Activated naive CD8-positive, alpha-beta T cell treated with anti-CD3 and anti-CD28 coated beads, Interleukin-2, amount 10 ng/mL, durations not matched to agents 7 days and 5 days (primary cell): ENCODE results near the gene NDOR1. TPM values are rescaled to one million over a fixed set of nuclear protein-coding genes. Genes with fewer than 3 reads are reported as not detected.

Experiments used
- ATAC-seq: fragments of 150-1000 bp; cut with Tn5 transposase; one replicate; pipeline ENCODE4 v1.10.0; 2021; ENCODE audit warnings: low read depth, moderate library complexity
- POLR2A ChIA-PET: fragments of 350-600 bp; sonication (Branson Sonifier 250); formaldehyde crosslinking; loops from one replicate; lab custom pipeline; 2021; ENCODE audit warnings: antibody characterized with exemption; lab: Charles Lee
- DNase-seq: peaks from one replicate; pipeline ENCODE4 v3.0.0; 2021
- H3K27ac Mint-ChIP-seq: one replicate; pipeline ENCODE4 v1.8.0; 2022; ENCODE audit warnings: mild to moderate bottlenecking, mixed read lengths
- H3K27me3 Mint-ChIP-seq: one replicate; pipeline ENCODE4 v1.8.0; 2022; ENCODE audit warnings: mild to moderate bottlenecking, moderate library complexity, mixed read lengths
- H3K36me3 Mint-ChIP-seq: one replicate; pipeline ENCODE4 v1.8.0; 2021; ENCODE audit warnings: mild to moderate bottlenecking, mixed read lengths
- H3K4me1 Mint-ChIP-seq: one replicate; pipeline ENCODE4 v1.8.0; 2021; ENCODE audit warnings: mixed read lengths
- H3K4me3 Mint-ChIP-seq: one replicate; pipeline ENCODE4 v1.8.0; 2022; ENCODE audit warnings: mild to moderate bottlenecking, moderate library complexity, mixed read lengths
- H3K9me3 Mint-ChIP-seq: one replicate; pipeline ENCODE4 v1.8.0; 2021; ENCODE audit warnings: mixed read lengths
- total RNA-seq, 2 experiments: library from RNA; stranded (reverse); gene quantifications; one replicate each; pipeline ENCODE4 v1.2.3, GENCODE V29; 2021

NDOR1 gene
- total RNA-seq, 2 experiments from 2014 or later: 38.8 to 39.8 TPM

DNA sequence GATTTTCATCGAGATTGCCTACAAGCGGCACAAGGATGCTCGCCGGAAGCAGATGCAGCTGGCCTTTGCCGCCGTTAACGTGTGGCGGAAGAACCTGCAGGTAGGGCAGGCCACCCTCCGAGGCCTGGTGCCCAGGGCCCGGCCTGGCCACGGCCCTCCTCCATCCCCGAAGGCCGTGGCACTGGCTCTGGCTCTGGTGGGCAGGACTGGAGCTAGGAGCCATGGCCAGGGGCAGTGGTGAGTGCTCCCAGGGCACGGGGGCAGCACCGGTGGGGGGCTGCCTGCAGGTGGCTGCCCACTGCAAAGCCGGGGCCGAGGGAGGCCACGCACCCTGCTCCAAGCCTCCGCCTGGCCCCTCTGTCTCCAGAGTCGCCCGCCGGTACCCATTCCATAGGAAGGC lies 41.7 kb upstream of the NDOR1 start:
- DNase-seq: no peak
- ATAC-seq: no peak
- Mint-ChIP-seq H3K9me3 (no peaks in the 10 kb centered on the region), H3K27ac (no peak overlapping the region), H3K4me3 (no peak overlapping the region), H3K27me3 (peaks cover 29% of the 10 kb centered on the region), H3K36me3 (no peaks in the 10 kb centered on the region), H3K4me1 (peaks cover 6% of the 10 kb centered on the region)
- POLR2A ChIA-PET: no interaction called here

DNA sequence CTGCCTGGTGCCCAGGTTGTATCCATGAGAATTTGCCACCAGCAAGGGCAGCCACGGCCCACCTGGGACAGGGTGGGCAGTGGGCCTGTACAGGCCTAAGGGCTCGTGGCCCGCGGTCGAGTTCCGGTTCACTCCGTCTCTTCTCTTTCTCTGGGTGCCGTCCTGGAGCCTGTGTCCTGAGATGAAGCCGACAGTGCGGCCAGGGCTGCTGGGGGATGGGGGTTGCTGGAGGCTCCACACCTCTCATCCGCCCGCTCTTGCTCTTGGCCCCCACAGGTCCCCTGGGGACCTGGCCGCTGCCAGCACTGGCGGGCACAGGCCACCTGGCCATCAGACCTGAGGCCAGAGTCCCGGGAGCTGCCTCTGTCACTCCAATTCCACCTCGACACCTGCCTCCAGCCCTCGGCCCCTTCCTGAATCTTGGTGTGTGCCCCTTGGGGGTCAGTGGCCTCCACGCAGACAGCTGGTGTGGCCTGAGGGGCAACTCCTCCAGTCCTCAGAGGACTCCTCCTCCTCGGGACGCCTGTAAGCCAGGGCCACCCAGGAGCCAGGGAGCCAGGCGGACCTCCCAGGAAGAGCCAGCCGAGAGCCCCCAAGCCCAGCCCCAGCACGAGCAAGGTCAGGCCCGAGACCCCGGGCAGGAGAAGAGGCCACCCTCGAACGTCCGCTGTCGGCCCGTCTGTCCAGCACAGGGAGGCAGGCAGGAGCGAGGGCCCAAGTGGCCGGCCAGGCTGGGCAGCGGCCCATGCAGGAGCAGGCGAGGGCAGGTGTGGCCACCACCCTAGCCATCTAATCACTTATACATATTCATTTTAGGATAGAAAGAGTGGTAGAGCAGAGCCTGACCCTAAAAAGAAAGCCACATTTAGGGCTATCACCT lies 40.9 kb upstream of the NDOR1 start:
- ATAC-seq (no peak), DNase-seq (no peak)
- H3K4me1 Mint-ChIP-seq: peaks cover 3% of the 10 kb centered on the region
- H3K4me3 Mint-ChIP-seq: no peak overlapping the region
- no peak overlapping the region for H3K27ac Mint-ChIP-seq
- no peaks in the 10 kb centered on the region for H3K9me3 Mint-ChIP-seq
- H3K36me3 Mint-ChIP-seq: no peaks in the 10 kb centered on the region
- POLR2A ChIA-PET: interaction anchor here (1.4 kb wide), 1 partner anchor 23 kb away, joined by 3 read pairs; the partner anchor contains the start of genes ANAPC2 and SSNA1
- peaks cover 21% of the 10 kb centered on the region for H3K27me3 Mint-ChIP-seq

DNA sequence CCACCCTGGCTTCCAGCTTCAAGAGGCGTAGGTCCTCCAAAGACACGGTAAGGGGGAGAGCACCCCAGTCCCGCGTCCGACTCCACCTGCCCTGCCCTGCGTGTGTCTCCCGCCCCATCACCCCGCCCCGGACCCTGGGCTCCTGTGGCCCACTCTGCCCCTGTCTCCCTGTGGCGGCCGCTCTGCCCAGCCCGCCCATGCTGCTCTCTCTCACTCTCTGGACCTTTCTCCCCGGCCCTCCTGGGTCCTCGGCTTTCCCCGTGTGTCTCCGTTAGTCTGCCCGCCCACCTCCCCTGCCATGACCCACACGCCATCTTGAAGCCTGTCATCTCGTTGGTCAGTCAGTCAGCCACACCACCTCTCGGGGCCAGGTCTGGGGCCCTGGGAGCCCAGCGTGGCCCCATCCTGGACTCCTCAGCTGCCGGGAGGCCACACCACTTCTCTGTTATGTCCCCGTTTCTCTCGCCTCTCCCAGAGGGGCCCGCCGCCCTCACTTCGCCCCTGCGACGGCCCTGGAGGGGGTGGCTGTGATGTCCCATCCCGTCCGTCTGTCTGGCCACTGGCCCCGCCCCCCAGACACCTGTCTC lies 40.2 kb upstream of the NDOR1 start:
- POLR2A ChIA-PET: interaction anchor here (1.4 kb wide), 1 partner anchor 23 kb away, joined by 3 read pairs; the partner anchor contains the start of genes ANAPC2 and SSNA1
- peaks cover 21% of the 10 kb centered on the region for H3K27me3 Mint-ChIP-seq
- no peaks in the 10 kb centered on the region for H3K36me3 Mint-ChIP-seq
- H3K9me3 Mint-ChIP-seq: no peaks in the 10 kb centered on the region
- DNase-seq: no peak
- peaks cover 3% of the 10 kb centered on the region for H3K4me1 Mint-ChIP-seq
- H3K4me3 Mint-ChIP-seq: no peak overlapping the region
- no peak for ATAC-seq
- no peak overlapping the region for H3K27ac Mint-ChIP-seq

DNA sequence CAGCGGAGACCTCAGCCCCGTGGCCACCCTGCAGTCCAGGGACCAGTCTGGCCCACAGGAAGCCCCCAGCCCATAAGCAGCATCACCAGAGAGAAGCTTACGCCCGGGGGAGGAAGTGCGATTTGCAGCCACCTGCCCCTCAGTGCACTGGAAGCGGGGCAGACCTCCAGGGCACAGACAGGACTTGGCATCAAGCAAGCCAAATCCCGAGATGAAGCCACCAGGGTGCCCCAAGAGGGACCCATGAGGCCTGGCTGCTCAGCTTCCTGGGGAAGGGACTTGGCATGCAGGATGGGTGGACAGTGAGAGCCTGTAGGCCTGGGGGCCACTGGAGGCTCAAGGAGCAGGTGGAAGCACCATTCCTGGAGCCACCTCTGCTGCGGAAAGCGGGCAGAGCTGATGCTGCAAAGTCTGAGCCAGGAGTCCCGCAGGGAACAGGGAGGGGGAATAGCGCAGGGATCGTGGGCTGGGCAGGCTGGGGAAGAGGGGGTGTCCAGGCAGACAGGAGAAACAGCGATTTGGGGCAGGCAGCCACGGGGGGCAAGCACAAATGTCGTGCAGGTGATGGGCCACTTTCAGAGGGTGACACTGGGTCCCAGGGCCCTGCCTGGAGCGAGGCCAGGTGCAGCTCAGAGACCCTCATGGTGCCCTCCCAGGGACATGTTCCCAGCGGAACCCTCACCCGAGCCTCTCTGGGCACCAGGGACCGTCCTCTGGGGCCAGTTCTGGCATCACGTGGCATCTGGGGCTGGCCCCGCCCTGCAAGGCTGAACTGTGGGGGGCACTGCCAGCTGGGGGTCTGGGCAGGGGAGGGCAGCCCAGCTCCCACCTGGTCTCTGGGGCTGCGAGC lies 38.9 kb upstream of the NDOR1 start:
- Mint-ChIP-seq H3K27ac (no peak overlapping the region), H3K36me3 (no peaks in the 10 kb centered on the region), H3K4me3 (no peak overlapping the region)

DNA sequence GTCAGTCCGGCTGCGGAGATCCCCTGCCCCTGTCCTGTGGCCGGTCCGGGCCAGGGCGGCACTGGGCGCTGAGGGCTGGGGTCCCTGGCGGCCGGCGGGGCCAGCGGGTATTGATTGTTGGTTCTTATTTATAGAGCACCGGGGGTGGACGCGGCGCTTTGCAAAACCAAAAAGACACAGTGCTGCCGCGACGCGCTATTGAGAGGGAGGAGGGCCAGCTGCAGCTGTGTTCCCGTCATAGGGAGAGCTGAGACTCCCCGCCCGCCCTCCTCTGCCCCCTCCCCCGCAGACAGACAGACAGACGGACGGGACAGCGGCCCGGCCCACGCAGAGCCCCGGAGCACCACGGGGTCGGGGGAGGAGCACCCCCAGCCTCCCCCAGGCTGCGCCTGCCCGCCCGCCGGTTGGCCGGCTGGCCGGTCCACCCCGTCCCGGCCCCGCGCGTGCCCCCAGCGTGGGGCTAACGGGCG lies 38.2 kb upstream of the NDOR1 start:
- ATAC-seq (no peak), DNase-seq (no peak)
- H3K27me3 Mint-ChIP-seq: peaks cover 26% of the 10 kb centered on the region
- no peak overlapping the region for H3K27ac Mint-ChIP-seq
- no peak overlapping the region for H3K4me3 Mint-ChIP-seq
- H3K9me3 Mint-ChIP-seq: no peaks in the 10 kb centered on the region
- no peaks in the 10 kb centered on the region for H3K36me3 Mint-ChIP-seq
- POLR2A ChIA-PET: interaction anchor here (1.1 kb wide), 1 partner anchor 37 kb away, joined by 3 read pairs; no protein-coding TSS in a partner anchor
- H3K4me1 Mint-ChIP-seq: peaks cover 3% of the 10 kb centered on the region

More for the DNA sequence above, 38.9 kb upstream of the NDOR1 start:
- POLR2A ChIA-PET: interaction anchor here (1.1 to 1.4 kb wide), 2 partner anchors 21 to 37 kb away, joined by 3 read pairs; partner anchors contain the start of genes ANAPC2 and SSNA1
- Mint-ChIP-seq H3K4me1 (peaks cover 3% of the 10 kb centered on the region), H3K9me3 (no peaks in the 10 kb centered on the region), H3K27me3 (peaks cover 26% of the 10 kb centered on the region)
- ATAC-seq: no peak
- DNase-seq: no peak

DNA sequence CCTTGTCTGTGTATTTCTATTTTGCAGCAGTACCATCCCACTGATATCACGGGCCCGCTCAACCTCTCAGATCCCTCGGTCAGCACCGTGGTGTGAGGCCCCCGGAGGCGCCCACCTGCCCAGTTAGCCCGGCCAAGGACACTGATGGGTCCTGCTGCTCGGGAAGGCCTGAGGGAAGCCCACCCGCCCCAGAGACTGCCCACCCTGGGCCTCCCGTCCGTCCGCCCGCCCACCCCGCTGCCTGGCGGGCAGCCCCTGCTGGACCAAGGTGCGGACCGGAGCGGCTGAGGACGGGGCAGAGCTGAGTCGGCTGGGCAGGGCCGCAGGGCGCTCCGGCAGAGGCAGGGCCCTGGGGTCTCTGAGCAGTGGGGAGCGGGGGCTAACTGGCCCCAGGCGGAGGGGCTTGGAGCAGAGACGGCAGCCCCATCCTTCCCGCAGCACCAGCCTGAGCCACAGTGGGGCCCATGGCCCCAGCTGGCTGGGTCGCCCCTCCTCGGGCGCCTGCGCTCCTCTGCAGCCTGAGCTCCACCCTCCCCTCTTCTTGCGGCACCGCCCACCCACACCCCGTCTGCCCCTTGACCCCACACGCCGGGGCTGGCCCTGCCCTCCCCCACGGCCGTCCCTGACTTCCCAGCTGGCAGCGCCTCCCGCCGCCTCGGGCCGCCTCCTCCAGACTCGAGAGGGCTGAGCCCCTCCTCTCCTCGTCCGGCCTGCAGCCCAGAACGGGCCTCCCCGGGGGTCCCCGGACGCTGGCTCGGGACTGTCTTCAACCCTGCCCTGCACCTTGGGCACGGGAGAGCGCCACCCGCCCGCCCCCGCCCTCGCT lies 37.5 kb upstream of the NDOR1 start:
- peaks cover 30% of the 10 kb centered on the region for H3K27me3 Mint-ChIP-seq
- no peaks in the 10 kb centered on the region for H3K9me3 Mint-ChIP-seq
- no peaks in the 10 kb centered on the region for H3K36me3 Mint-ChIP-seq
- POLR2A ChIA-PET: interaction anchor here (1.0 to 1.4 kb wide), 3 partner anchors 18 to 38 kb away, joined by 3 to 4 read pairs (median 3); no protein-coding TSS in a partner anchor
- H3K4me3 Mint-ChIP-seq: no peak overlapping the region
- H3K4me1 Mint-ChIP-seq: peaks cover 3% of the 10 kb centered on the region
- DNase-seq (no peak), ATAC-seq (no peak)
- no peak overlapping the region for H3K27ac Mint-ChIP-seq

GRCh38 chr9:137168573-137168903 lies 37.0 kb upstream of the NDOR1 start:
- Mint-ChIP-seq H3K27ac (no peak overlapping the region), H3K4me3 (no peak overlapping the region), H3K36me3 (no peaks in the 10 kb centered on the region), H3K9me3 (no peaks in the 10 kb centered on the region), H3K27me3 (peaks cover 30% of the 10 kb centered on the region), H3K4me1 (peaks cover 3% of the 10 kb centered on the region)
- ATAC-seq (peak; percentile 31), DNase-seq (no peak)
- POLR2A ChIA-PET: interaction anchor here (1.0 to 1.4 kb wide), 2 partner anchors 19 to 20 kb away, joined by 3 to 4 read pairs; no protein-coding TSS in a partner anchor

DNA sequence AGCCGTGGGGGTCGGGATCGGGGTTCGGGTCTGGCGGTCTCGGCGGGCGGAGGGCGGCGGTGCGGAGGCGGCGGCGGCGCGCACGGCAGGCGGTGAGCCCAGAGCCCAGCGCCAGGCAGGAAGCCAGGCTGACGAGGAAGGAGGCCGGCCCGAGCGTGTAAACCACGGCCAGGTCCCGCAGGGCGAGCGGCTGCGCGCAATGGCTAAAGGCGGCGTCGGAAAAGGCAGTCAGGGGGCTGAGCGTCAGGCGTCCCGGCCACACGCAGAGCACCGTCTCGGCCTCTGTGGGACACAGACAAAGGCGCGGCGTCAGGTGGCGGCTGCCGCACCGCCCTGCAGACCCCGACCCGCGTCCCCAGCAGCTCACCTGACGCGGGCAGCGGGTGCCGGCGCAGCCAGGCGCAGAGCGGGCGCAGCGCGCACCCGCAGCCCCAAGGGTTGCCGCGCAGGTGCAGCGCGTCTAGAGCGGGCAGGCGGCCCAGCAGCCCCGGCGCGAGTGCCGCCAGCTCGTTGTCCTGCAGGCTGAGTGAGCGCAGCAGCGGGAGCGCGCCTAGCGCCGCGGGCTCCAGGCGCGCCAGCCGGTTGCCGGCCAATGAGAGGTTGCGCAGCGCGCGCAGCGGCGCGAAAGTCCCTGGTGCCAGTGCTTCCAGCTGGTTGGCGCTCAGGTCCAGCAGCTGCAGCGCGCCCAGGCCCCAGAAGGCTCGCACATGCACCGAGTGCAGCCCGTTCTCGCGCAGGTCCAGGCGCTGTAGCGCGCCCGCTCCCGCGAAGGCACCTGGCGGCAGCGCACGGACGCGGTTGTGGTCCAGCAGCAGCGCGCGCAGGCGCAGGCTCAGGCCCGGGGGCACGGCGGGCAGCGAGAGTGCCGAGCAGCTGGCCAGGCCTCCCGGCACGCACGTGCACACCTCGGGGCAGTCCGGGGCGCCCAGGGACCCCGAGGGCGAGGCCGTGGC lies 36.3 kb upstream of the NDOR1 start:
- Mint-ChIP-seq H3K27me3 (peaks cover 29% of the 10 kb centered on the region), H3K4me1 (peaks cover 3% of the 10 kb centered on the region), H3K9me3 (no peaks in the 10 kb centered on the region), H3K4me3 (peak overlapping the region; percentile 43), H3K36me3 (no peaks in the 10 kb centered on the region), H3K27ac (no peak overlapping the region)
- POLR2A ChIA-PET: interaction anchor here (0.5 to 1.4 kb wide), 4 partner anchors 19 to 46 kb away, joined by 3 to 5 read pairs (median 4); no protein-coding TSS in a partner anchor
- DNase-seq: peak; percentile 54
- peak; percentile 18 for ATAC-seq

DNA sequence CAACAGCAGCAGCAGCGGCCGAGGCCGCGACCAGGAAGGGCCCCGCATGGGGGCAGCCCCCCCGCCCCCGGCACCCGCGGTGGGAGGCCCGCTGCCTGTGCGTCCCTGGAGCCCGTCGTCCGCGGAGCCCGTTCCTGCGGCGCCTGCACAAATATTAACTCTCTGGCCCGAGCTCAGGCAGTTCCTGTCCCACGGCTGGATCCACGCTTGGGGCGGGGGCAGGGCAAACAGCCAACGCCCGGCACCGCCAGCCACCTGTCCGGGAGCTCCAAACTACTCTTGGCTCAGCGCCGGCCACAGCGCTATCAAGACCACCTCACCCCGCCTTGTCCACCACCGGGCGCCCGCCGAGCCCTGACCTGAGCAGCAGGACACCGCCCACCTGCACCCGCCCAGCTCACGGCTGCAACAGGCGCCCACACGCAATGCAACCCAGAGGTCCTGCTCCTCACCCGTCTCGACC lies 35.6 kb upstream of the NDOR1 start, which contains the start of gene LRRC26:
LRRC26 (minus strand) TSS at position 156 of the 463 bp plus-strand sequence; CDS start at position 48, 108 bp downstream.
- no peak for DNase-seq
- H3K27ac Mint-ChIP-seq: no peak within 1 kb of the TSS
- no peaks in the 10 kb centered on the region for H3K9me3 Mint-ChIP-seq
- no peaks in the 10 kb centered on the region for H3K36me3 Mint-ChIP-seq
- H3K4me1 Mint-ChIP-seq: peaks cover 3% of the 10 kb centered on the region
- peaks cover 29% of the 10 kb centered on the region for H3K27me3 Mint-ChIP-seq
- POLR2A ChIA-PET: interaction anchor here (0.6 to 1.4 kb wide), 2 partner anchors 20 to 47 kb away, joined by 4 to 5 read pairs; no protein-coding TSS in a partner anchor
- no peak for ATAC-seq
- peak within 1 kb of the TSS; percentile 43 for H3K4me3 Mint-ChIP-seq

GRCh38 chr9:137170486-137171148 lies 34.9 kb upstream of the NDOR1 start:
- ATAC-seq (no peak), DNase-seq (no peak)
- Mint-ChIP-seq H3K9me3 (no peaks in the 10 kb centered on the region), H3K4me3 (no peak overlapping the region), H3K36me3 (no peaks in the 10 kb centered on the region), H3K27ac (no peak overlapping the region), H3K4me1 (peaks cover 3% of the 10 kb centered on the region), H3K27me3 (peaks cover 27% of the 10 kb centered on the region)
- POLR2A ChIA-PET: interaction anchor here (0.8 kb wide), 1 partner anchor 74 kb away, joined by 3 read pairs; no protein-coding TSS in a partner anchor
